Amygdala (tissue), 56 donors: Measurements from ENCODE around the gene TNFRSF18.
"Not testable (repeated sequence)": the region's sequence is repeated elsewhere in the genome, so short reads cannot be mapped to it uniquely, and the experiment has no call there.

Source experiments
- DNase-seq, 56 donors: peaks; one replicate each; lab custom pipeline; 2025; lab: John Stamatoyannopoulos, UW

The TNFRSF18 gene

DNA sequence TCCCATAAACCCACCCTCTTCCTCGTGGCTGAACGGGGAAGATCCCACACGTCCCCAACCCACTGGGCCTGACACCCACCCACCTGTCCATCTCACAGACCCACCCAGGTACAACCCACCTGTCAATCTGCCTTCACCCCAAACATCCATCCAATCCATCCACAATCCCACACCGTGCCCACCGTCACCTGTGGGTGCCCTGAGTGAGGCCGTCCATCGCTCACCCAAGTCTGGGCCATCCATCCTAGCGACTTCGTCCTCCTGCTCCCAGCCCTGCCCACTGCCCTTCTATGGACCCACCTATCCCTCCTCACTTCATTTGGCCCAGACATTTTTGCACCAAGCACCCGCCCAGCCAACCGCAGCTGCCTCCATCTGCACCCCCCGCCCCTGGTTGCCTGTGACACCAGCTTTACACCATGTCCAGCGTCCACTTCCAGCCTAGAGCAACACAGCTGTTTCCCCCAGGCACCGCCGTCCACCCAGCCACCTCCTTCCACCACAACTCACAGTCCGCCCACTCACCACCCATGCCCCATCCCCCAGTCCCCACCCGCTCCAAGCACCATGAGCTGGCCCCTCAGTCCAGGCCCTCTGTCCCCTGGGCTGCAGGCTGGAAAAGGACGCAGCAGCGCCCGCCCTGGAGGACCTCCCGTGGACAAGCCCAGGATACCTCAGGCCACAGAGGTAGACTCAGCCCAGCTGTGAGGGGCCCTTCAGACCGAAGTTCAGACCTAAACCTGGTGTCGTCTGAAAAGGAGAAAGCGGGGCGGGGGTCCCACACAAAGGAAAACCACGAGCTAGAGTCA is 25.1 kb downstream of the TNFRSF18 start:
- DNase-seq, result no peak

DNA sequence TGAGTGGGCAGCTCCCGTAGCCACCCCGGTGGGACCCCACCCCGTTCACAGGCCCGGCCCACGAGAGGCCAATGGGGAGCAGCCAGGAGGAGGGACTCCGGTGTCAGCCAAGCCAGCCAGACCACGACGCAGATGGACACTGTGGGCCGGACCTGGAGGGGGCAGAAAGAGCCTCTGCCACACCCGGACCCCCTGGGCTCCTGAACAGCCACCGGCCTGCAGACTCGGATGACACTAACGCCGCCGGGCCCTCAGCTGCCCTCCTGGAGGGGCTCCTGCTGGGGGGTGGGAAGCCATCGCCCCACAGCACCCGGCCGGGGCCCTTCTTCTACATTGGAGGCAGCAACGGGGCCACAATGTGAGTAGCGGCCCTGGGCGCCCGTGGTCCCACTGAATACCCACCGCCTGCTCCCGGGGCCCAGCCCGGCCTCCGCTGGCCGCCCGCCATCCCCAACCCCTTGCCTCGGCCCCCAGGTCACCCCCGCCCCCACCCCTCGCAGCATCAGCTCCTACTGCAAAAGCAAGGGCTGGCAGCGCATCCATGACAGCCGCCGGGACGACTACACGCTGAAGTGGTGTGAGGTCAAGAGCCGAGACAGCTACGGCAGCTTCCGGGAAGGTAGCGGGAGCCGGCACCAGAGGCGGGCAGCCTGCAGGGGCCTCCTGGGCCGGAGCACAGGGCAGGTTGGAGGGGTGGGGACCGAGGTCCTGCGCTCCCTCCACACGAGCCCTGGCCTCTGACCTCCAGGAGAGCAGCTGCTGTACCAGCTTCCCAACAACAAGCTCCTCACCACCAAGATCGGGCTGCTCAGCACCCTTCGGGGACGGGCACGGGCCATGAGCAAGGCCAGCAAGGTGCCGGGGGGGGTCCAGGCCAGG is 26.2 kb downstream of the TNFRSF18 start:
- DNase-seq, result no peak

DNA sequence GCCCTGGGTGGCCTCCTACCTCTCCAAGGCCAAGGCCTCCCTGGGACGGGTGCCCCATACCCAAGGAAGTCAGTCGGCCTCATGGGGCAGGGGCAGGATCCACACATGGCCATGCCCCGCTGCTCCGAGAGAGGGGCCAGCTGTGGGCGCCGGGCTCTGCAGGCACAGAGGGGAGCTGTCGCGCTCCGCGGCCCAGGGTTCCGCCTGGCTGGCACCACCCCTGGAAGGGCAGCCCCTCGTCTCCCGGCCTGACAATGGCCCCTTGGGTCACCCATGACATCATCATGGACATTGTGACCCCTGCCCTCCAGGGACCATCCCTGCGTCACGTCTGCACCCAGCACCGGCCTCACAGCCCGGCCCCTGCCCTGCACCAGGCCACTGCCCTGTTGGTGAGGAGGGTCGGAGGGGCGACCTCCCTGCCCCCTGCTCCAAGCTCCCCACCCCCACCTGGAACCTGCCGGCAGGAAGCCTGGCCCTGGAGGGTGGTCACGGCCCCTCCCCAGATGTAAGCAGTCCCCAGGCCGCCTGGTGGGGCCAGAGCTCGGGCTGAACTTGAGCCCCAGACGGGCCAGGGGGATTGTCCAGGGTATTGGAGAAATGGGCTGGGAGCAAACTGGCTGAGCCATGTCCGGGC is 26.9 kb downstream of the TNFRSF18 start:
- DNase-seq, result no peak

DNA sequence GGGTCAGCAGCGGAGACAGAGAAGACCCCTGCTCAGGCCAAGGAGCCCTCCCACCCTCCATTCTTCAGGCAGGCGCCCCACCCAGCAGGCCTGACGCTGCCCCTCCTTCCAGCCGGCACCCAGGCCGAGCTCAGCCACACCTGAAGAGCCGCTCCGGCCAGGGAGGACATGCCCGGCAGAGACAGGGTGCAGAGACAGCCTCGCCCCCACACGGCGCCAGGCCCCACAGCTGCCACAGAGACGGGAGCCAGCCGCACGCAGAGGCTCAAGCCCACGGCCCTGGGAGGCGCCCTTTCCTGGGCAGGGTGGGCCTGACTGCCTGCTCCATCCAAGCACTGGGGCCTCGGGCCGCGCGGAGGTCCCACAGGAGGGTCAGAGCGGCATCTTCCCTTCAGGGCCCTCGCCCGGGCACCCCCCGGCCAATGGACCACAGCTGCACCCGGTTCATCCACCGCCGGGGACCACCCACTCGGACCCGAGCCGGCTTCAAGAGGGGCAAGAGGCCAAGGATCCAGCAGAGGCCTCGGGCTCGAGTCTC is 27.5 kb downstream of the TNFRSF18 start:
- DNase-seq, result no peak

DNA sequence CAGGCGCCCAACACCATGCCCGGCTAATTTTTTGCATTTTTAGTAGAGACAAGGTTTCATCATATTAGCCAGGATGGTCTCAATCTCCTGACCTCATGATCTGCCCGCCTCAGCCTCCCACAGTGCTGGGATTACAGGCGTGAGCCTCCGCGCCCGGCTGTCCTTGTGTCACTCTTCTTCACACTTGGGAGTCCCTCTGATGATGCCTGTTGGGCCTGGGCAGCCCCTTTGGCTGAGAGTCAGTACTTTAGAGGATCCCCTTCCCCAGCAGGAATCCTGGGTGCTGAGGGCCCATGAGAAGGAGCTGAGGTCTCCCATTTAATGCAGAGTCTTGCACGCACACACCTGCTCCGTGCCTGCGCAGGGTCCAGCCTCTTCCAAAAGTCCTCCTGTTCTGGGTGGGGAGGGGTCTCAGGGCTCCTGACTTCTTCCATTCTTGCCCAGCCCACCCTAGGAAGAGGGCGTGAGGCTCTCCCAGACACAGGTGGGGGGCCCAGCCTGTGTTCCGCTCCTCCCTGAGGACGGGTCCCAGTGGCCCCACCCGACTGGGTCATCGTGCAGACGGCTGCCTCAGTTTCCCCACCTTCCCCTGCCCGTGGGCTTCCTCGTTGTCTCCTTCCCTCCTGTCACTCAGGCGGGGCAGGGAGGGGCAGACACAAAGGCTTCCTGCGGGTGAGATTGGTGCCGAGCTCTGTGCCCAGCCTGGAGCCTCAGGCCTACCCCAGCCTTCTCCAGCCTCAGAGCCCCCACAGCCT is 28.8 kb downstream of the TNFRSF18 start:
- DNase-seq, result no peak

DNA sequence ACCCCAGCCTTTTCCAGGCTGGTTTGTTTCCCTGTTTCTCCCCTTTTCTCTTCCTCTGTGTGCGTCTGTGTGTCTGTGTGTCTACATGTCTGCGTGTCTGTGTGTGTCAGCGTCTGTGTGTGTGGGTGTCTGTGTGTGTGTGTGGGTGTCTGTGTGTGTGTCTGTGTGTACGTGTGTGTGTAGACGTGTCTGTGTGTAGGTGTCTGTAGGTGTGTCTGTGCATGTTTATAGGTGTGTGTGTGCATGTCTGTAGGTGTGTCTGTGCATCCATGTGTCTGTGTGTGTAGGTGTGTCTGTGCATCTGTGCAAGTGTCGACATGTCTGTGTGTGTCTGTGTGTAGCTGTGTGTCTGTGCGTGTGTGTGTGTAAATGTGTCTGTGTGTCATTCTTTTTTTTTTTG is 29.5 kb downstream of the TNFRSF18 start:
- DNase-seq, result no peak

DNA sequence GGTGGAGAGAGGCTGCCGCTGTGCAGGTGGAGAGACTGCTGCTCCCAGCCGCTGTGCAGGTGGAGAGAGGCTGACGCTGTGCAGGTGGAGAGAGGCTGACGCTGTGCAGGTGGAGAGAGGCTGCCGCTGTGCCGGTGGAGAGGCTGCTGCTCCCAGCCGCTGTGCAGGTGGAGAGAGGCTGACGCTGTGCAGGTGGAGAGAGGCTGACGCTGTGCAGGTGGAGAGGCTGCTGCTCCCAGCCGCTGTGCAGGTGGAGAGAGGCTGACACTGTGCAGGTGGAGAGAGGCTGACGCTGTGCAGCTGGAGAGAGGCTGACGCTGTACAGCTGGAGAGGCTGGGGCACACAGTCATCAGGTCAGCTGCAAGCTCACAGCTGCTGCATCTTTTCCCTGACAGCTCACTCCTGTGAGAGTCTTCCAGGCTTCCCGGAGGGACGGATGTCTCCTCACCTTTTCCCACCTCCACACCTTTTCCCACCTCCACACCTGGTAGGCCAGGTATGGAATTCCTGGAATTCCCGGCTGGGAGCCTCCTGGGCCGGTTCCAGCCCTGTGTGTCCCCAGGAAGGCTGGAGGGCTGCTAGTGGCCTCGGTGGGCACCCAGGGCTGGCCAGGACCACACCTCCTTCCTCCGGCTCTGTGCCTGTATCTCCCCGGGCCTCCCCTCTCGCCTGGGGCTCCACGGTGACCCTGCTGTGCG is 30.2 kb downstream of the TNFRSF18 start:
- DNase-seq, result not testable (repeated sequence)

DNA sequence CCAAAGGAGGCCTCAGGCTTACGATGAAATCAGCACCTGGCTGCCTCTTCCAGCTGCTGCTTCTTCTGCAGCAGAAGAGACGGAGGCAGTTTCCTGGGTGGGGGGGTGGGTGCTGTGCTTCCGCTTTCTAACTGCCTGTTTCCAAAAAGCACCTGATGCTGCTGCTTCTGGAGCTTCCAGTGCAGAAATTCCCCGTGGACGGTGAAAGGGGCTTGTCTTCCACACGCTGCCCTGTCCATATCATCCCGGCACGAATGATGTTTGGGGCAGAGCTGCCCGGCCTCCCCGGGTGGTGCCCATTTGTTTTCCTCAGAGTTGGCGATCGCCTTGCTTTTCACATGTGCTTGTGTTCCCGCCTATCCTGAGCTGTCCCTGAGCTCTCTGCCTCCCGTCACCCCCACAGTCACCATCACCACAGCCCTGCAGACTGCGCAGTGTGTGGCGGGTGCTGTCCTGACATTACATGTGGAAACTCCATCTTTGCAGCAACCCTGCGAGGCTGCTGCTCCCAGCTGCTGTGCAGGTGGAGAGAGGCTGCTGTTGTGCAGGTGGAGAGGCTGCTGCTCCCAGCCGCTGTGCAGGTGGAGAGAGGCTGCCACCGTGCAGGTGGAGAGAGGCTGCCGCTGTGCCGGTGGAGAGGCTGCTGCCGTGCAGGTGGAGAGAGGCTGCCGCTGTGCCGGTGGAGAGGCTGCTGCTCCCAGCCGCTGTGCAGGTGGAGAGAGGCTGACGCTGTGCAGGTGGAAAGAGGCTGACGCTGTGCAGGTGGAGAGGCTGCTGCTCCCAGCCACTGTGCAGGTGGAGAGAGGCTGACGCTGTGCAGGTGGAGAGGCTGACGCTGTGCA is 30.9 kb downstream of the TNFRSF18 start:
- no peak for DNase-seq

DNA sequence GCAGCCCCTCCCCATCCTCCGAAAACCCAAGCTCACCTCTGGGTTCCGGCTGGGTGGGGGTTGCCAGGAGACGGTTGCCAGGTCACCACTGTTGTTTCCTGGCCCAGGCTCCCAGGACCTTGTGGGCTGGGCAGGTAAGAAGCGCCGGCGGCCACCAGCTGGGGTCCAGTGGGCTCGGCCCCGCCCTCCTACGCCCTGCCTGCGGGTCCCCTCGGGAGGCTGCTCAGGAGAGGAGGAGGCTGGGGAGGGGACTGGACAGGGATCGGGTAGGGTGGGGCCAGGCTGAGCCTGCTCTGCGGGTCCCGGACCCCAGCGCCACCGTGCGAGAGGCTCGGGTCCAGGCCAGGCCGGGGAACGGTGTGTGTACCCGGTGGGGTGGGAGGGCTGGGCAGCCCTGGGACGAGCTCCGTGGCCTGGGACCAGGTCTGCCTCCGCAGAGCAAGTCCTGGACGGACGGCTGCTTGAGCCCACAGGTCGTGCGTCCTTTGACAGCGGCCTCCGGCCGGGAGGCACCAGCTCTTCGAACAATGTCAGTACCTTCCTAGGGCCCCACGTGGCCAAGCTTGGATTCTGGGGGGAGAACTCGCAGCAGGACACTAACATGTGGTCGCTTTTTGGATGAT is 32.5 kb downstream of the TNFRSF18 start, which contains the start of gene TTLL10:
Gene TTLL10, plus strand, starts transcription at position 88 of the 623 bp plus-strand sequence. CDS start 5,336 bp downstream, outside the sequence.
- DNase-seq, result no peak

DNA sequence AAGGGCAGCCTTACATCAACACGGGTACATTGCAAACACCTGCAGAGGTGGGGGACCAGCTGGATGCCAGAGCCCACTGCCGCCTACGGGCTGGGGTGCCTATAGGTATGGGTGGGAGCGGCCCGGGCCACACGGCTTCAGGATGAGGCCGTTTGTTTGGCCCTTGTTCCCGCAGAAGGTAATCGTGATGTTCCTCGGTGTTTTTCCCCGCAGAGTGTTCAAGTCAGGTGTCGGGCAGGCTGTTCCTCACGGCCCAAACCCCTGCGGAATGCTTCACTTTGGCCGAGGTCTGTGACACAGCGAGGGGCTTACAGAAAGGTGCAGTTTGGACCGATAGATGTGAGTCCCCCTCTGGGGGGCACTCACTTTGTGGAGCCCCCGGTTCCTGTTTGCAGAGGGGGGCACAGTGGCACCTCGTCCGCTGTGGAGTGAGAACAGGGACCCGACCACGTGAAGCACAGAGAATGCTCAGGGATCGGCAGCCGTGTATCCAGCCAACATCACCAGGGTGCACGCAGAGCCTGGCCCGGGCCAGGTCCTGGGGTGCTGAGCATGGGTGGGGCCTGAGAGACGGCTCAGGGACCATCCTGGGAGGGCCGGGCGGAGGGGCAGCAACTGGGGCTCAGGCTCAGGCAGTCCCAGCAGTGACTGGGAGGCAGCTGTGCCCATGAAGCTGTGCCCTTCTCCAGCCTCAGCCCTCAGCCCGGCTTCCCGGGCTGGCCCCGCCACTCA is 33.2 kb downstream of the TNFRSF18 start:
- no peak for DNase-seq

DNA sequence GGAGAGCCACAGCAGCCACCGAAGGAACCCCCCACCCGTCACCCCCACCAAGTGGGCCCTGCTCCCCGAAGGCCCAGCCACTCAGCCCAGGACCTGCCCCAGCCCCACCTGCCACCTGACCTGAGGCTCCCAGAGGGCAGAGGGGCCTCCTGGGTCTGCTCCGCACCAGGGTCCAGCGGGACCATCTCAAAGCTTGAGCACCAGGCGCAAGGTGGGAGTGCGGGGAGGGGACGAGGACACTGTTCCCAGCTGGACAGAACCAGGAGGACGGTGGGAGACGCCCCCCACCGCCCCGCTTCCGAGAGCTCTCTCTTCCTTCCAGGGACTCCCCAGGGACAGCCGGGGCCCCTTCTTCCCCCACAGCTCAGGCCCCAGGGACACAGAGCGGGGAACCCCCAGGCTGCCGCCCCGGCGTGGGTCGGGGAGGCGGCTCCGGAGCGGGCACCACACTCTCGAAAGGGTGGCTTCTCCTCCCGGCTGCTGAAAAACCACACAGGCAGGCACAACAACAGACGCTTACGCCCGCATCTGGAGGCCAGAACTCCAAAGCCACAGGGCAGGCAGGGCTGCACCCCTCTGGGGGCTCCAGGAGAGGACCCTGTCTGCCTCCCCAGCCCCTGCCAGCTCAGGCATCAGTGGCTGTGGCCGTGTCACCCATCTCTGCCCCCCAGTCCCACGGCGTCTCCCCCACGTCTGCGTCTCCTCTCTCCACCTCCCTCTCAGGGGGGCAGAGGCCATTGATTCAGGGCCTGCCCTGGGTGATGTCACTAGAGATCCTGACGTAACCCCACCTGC is 34.6 kb downstream of the TNFRSF18 start:
- no peak for DNase-seq

DNA sequence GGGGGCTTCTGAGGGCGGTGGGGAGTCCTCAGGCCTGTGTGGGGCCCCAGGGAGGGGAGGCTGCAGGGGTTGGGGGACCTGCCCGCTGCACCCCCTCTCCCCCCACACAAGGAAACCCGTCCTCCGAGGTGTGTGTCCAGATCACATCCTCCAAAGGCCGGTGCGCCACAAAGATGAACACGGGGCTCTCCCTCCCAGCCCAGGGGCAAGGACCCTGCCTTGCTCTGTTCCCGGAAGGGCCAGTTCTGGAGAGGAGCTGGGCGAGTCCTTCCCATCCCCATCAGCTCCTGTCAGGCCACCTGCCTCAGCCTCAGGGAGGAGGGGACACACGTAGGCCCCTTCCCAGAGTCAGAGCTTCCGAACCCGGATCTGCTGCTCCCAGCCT is 35.2 kb downstream of the TNFRSF18 start:
- no peak for DNase-seq

DNA sequence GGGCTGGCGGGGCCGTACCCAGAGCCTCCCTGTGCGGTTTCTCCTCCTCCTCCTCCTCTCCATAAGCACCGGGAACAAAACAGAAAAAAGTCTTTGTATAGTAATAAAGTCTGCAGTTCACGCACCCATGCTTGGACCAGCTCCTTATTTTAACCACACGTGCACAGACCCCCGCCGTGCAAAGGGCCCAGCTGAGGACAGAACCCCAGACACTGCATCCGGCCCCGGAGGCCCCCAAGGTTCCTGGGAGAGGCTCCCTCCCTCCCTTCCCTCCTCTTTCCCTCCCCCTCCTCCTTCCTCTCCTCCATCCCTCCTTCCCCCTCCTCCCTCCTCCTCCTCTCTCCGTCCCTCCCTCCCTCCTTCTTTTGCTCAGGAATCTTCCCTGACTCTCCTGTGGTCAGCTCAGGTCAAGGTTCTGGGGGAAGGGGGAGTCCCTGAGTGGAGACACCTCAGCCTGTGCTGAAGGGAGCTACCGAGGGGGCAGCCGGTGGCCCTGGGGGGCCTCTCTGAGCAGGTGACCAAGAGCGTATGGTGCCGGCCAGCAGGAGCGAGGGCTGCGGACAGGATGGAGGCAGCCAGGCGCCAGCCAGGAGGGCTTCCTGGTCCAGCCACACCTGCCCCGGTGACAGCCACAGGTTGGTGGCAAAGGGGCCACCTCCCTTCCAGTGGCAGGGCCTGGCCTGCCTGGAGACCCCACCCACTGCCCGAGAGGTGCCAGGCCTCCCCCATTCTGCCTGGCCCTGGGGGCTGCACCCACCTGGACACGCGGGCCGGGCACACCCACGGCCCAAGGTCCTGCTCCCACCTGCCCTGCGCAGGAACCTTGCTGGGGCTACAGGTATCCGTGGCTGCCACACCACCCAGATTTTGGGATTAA is 35.9 kb downstream of the TNFRSF18 start:
- no peak for DNase-seq

DNA sequence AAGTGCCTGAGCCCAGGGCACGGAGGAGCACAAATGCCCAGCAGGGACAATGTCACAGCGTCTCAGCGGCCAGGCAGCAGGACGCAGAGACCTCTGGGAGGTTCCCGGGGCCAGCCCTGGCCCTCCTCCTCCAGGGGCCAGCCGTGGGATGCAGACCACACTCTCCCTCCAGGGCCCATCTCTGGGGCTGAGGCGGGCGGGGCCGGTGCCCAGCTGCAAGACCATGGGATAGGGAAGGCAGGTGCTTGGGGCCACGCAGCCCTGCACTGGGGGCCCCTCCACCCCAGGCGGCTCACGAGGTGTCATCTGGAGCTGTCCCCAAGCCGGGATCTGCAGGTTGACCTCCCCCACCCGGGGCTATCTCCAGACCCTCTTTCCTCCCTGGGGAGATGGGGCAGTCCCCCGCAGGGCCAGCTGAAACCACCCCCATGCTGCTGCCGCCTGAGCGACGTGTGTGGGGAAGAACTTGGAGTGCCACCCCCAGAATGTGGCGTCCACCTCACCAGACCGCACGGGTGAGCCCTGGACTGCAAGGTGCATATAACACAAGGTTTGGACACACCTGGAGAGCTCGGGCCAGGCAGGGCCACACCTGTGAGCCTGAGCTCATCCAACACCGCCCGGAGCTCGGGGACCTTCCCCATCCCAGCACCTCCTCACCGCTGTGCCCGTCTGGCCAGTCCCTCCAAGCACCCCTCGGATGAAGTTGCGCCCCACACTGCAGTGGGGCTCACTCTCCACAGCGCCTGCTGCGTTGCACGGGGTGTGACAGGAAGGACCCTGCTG is 36.8 kb downstream of the TNFRSF18 start:
- DNase-seq, result no peak
